IMR-90 (cell line): ENCODE results near the gene TPT1.

Experiments used
- BHLHE40 ChIP-seq: fragments of 150-350 bp; IDR thresholded peaks from 2 replicates; pipeline ENCODE4 v1.6.1; 2016; ENCODE audit warnings: mild to moderate bottlenecking, low read depth, low read length
- CHD1 ChIP-seq: IDR thresholded peaks from 2 replicates; pipeline ENCODE4 v1.6.1; 2012; ENCODE audit warnings: low read depth, low read length, improper control_type of control experiment
- POLR2A ChIP-seq: IDR thresholded peaks from 2 replicates; pipeline ENCODE4 v1.6.1; 2012; ENCODE audit warnings: mild to moderate bottlenecking, low read depth, low read length
- RAD21 ChIP-seq: IDR thresholded peaks from 2 replicates; pipeline ENCODE4 v1.6.1; 2012; ENCODE audit warnings: low read length, improper control_type of control experiment
- RFX5 ChIP-seq: IDR thresholded peaks from 2 replicates; pipeline ENCODE4 v1.8.0; 2012; ENCODE audit warnings: low read depth, mild to moderate bottlenecking, low read length, moderate library complexity
- TF ChIP-seq, protein P1 (sequence below): conservative IDR thresholded peaks from 2 replicates; pipeline ENCODE4 v1.5.1; 2012; ENCODE audit warnings: mild to moderate bottlenecking, low read depth, low read length, improper control_type of control experiment
- TF ChIP-seq, protein P2 (sequence below): fragments of 150-350 bp; IDR thresholded peaks from 2 replicates; pipeline ENCODE4 v1.6.1; 2017; ENCODE audit warnings: mild to moderate bottlenecking, antibody characterized with exemption, low read length, low read depth
- TF ChIP-seq, protein P3 (sequence below): fragments of 150-350 bp; IDR thresholded peaks from 2 replicates; pipeline ENCODE4 v1.6.1; 2016; ENCODE audit warnings: low read depth, mild to moderate bottlenecking, low read length, moderate library complexity, borderline replicate concordance

DNA sequence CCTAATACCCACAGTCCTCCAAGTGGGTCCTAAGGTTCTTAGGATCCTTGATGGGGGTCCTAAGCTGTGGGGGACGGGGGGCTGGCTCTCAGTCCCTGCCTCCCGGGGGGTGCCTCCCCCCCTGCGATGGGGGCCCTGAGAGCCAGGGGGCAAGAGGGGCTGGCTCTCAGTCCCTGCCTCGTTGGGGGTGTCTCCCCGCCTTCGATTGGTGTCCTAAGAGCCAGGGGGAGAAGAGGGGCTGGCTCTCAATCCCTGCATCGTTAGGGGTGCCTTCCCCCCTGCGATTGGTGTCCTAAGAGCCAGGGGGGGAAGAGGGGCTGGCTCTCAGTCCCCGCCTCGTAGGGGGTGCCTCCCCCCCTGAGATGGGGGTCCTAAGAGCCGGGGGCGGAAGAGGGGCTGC, 40.2 kb upstream of the TPT1 start:
- TF ChIP-seq, protein P1, sequence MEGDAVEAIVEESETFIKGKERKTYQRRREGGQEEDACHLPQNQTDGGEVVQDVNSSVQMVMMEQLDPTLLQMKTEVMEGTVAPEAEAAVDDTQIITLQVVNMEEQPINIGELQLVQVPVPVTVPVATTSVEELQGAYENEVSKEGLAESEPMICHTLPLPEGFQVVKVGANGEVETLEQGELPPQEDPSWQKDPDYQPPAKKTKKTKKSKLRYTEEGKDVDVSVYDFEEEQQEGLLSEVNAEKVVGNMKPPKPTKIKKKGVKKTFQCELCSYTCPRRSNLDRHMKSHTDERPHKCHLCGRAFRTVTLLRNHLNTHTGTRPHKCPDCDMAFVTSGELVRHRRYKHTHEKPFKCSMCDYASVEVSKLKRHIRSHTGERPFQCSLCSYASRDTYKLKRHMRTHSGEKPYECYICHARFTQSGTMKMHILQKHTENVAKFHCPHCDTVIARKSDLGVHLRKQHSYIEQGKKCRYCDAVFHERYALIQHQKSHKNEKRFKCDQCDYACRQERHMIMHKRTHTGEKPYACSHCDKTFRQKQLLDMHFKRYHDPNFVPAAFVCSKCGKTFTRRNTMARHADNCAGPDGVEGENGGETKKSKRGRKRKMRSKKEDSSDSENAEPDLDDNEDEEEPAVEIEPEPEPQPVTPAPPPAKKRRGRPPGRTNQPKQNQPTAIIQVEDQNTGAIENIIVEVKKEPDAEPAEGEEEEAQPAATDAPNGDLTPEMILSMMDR, result no peak
- TF ChIP-seq POLR2A, result no peak
- TF ChIP-seq RAD21, result no peak
- TF ChIP-seq RFX5, result no peak
- no peak for TF ChIP-seq CHD1
- no peak for TF ChIP-seq BHLHE40
- TF ChIP-seq, protein P2, sequence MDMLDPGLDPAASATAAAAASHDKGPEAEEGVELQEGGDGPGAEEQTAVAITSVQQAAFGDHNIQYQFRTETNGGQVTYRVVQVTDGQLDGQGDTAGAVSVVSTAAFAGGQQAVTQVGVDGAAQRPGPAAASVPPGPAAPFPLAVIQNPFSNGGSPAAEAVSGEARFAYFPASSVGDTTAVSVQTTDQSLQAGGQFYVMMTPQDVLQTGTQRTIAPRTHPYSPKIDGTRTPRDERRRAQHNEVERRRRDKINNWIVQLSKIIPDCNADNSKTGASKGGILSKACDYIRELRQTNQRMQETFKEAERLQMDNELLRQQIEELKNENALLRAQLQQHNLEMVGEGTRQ, result no peak
- TF ChIP-seq, protein P3, sequence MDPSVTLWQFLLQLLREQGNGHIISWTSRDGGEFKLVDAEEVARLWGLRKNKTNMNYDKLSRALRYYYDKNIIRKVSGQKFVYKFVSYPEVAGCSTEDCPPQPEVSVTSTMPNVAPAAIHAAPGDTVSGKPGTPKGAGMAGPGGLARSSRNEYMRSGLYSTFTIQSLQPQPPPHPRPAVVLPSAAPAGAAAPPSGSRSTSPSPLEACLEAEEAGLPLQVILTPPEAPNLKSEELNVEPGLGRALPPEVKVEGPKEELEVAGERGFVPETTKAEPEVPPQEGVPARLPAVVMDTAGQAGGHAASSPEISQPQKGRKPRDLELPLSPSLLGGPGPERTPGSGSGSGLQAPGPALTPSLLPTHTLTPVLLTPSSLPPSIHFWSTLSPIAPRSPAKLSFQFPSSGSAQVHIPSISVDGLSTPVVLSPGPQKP, result no peak
